ENCODE results near the gene ASTL.
"Not testable (repeated sequence)": the region's sequence is repeated elsewhere in the genome, so short reads cannot be mapped to it uniquely, and the experiment has no call there.

Gene ASTL

GRCh38 chr2:96145036-96145847 lies 6.9 kb upstream of the ASTL start, which contains the start of gene DUSP2:
DUSP2 (minus strand) TSS chr2:96145440; CDS start chr2:96145354, 86 bp downstream.
- peak; percentile 87 to 94 for DNase-seq

GRCh38 chr2:96144481-96145035 lies 6.3 kb upstream of the ASTL start:
- DNase-seq, result no peak

GRCh38 chr2:96143848-96144480 lies 5.7 kb upstream of the ASTL start:
- DNase-seq, result no peak

- no peak for DNase-seq
Measured at GRCh38 chr2:96143231-96143847, 5.0 kb upstream of the ASTL start.

GRCh38 chr2:96142217-96143113 lies 4.2 kb upstream of the ASTL start:
- peak in 1 of 2 donors; percentile 85 for DNase-seq

- DNase-seq, result not testable (repeated sequence)
Measured at GRCh38 chr2:96141624-96141967, 3.3 kb upstream of the ASTL start.

- DNase-seq, result no peak
Measured at GRCh38 chr2:96140941-96141623, 2.8 kb upstream of the ASTL start.

GRCh38 chr2:96139181-96139758 lies 968 bp upstream of the ASTL start:
- DNase-seq, result no peak

GRCh38 chr2:96137321-96138178 lies 752 bp downstream of the ASTL start:
- no peak for DNase-seq

- no peak for DNase-seq
Measured at GRCh38 chr2:96136129-96136720, 2.1 kb downstream of the ASTL start.

GRCh38 chr2:96135621-96136020 lies 2.7 kb downstream of the ASTL start:
- no peak for DNase-seq

- DNase-seq, result no peak
Measured at GRCh38 chr2:96135171-96135570, 3.1 kb downstream of the ASTL start.

- DNase-seq, result no peak
Measured at GRCh38 chr2:96134421-96134820, 3.9 kb downstream of the ASTL start.

GRCh38 chr2:96131813-96132745 lies 6.2 kb downstream of the ASTL start:
- no peak for DNase-seq

- peak in 1 of 2 donors; percentile 28 for DNase-seq
Measured at GRCh38 chr2:96131152-96131812, 7.0 kb downstream of the ASTL start.

- no peak for DNase-seq
Measured at GRCh38 chr2:96130483-96130882, 7.8 kb downstream of the ASTL start.

GRCh38 chr2:96129528-96130120 lies 8.7 kb downstream of the ASTL start:
- DNase-seq, result no peak

- DNase-seq, result no peak
Measured at GRCh38 chr2:96128456-96128855, 9.8 kb downstream of the ASTL start.
